Astrocyte of the spinal cord (primary cell): ENCODE measurements around the gene EGFR.

ENCODE experiments used
- DNase-seq: peaks from one replicate; pipeline ENCODE4 v3.0.0; 2011; ENCODE audit warnings: low read depth, low spot score
- H3K4me3 ChIP-seq: 2 replicates; pipeline ENCODE4 v1.5.1; 2011; ENCODE audit warnings: low read depth, mild to moderate bottlenecking, low read length, moderate library complexity
- in situ Hi-C: cut with HindIII; loops from 2 replicates; pipeline ENCODE4 v1.10.0; 2017; ENCODE audit warnings: low sequenced_read_pairs
- TF ChIP-seq, protein P1 (sequence below): IDR thresholded peaks from 2 replicates; pipeline ENCODE4 v1.5.1; 2012; ENCODE audit warnings: low read depth, mild to moderate bottlenecking, low read length, inconsistent platforms

Gene EGFR

DNA sequence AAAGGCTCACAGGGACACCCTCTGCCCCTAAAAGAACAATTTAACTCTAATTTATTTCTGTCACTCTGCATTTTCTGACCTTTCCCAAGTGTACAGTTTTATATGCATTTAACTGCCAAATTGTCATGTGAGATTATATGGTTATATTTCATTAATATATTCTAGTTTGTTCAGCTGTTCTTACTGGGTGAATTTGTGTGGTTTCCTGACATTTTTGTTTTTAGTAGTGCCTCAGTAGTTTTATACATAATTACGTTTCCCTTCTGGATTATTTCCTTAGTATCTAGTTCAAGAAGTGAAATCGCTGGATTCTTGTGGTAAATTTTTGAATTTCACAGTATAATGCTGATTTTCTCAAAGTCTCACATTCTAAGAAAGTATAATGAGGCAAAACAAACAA is 41.3 kb downstream of the EGFR start:
- DNase-seq, result no peak
- in situ Hi-C loops, result no loop called here
- TF ChIP-seq, protein P1, sequence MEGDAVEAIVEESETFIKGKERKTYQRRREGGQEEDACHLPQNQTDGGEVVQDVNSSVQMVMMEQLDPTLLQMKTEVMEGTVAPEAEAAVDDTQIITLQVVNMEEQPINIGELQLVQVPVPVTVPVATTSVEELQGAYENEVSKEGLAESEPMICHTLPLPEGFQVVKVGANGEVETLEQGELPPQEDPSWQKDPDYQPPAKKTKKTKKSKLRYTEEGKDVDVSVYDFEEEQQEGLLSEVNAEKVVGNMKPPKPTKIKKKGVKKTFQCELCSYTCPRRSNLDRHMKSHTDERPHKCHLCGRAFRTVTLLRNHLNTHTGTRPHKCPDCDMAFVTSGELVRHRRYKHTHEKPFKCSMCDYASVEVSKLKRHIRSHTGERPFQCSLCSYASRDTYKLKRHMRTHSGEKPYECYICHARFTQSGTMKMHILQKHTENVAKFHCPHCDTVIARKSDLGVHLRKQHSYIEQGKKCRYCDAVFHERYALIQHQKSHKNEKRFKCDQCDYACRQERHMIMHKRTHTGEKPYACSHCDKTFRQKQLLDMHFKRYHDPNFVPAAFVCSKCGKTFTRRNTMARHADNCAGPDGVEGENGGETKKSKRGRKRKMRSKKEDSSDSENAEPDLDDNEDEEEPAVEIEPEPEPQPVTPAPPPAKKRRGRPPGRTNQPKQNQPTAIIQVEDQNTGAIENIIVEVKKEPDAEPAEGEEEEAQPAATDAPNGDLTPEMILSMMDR, result no peak
- H3K4me3 ChIP-seq, result no peak overlapping the region

GRCh38 chr7:55060636-55061022 is 41.8 kb downstream of the EGFR start:
- no peak overlapping the region for H3K4me3 ChIP-seq
- in situ Hi-C loops, result no loop called here
- no peak for DNase-seq
- TF ChIP-seq, protein P1, result no peak

GRCh38 chr7:55061726-55062499 is 43.1 kb downstream of the EGFR start:
- H3K4me3 ChIP-seq, result no peak overlapping the region
- TF ChIP-seq, protein P1, result no peak
- no peak for DNase-seq
- in situ Hi-C loops, result no loop called here

- TF ChIP-seq, protein P1, result no peak
- H3K4me3 ChIP-seq, result no peak overlapping the region
- in situ Hi-C loops, result no loop called here
- no peak for DNase-seq
Observed at GRCh38 chr7:55063061-55063460, 44.2 kb downstream of the EGFR start.

DNA sequence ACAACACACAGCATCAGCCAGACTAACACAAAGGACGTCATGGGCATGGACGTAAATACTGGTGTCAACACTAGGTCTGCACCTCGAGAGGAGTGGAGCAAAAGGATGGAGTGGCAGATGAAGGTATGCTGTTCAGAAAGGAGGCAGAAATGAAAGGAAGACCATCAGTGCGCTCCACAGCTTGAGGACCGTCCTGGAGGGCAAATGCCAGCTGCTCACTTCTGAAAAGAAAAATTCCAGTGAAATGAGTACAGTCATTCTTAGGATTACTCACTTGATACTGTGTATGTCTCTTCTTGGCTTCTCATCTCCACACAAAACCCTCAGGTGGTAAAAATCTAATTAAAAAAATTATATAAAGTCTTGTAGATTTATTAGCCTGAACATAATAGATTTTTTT is 44.8 kb downstream of the EGFR start:
- TF ChIP-seq, protein P1, result no peak
- in situ Hi-C loops, result no loop called here
- peak; percentile 72 for DNase-seq
- H3K4me3 ChIP-seq, result no peak overlapping the region

DNA sequence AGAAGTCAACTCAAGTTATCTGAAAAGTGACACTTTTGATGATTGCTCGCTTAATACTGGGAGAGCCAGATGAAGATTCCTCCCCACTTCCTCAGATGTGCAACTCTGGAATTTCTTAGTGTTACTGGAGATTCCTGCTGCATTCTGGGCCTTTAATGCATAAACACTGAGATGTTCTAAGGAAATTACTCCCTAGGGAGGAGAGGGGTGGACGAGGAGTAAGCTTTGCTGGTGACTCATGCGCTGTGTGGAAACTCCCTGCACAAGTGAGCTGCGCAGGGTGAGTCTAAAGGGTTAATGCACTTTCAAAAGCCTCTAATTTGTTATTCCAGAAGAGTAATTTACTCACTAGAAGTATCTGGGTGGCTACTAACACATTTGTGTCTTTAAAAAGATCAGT is 46.3 kb downstream of the EGFR start:
- DNase-seq, result peak; percentile 96
- TF ChIP-seq, protein P1, result no peak
- in situ Hi-C loops, result no loop called here
- no peak overlapping the region for H3K4me3 ChIP-seq
